Gastroesophageal sphincter (tissue), 3 donors: ENCODE measurements around the gene COX4I1.

Source experiments
- CTCF ChIP-seq, 4 experiments: fragments of 200-600 bp in 2 of 4; fragments of 450-650 bp in 2 of 4; sonication (generic) in 1 of 4; IDR thresholded peaks; one replicate each; pipeline ENCODE4 v1.5.1; 2017 to 2019; ENCODE audit warnings: antibody characterized with exemption in 4 of 4, mild to moderate bottlenecking in 2 of 4, moderate library complexity in 2 of 4
- EP300 ChIP-seq: sonication (generic); formaldehyde crosslinking; IDR thresholded peaks from one replicate; pipeline ENCODE4 v1.6.1; 2017; ENCODE audit warnings: antibody characterized with exemption, mild to moderate bottlenecking
- POLR2AphosphoS5 ChIP-seq: sonication (generic); formaldehyde crosslinking; IDR thresholded peaks from one replicate; pipeline ENCODE4 v1.6.1; 2017; ENCODE audit warnings: antibody characterized with exemption

GRCh38 chr16:85810097-85810741 is 10.7 kb downstream of the COX4I1 start:
- TF ChIP-seq CTCF (IDR thresholded peaks at IDR 0.05): no peak
- no peak for TF ChIP-seq POLR2AphosphoS5
- no peak for TF ChIP-seq EP300
